Right lobe of liver (tissue), 4 donors: Measurements from ENCODE around the gene NUCKS1.

Experiments used
- POLR2A ChIP-seq: fragments of 450-650 bp; IDR thresholded peaks from one replicate; pipeline ENCODE4 v1.6.1; 2017; ENCODE audit warnings: antibody characterized with exemption, mild to moderate bottlenecking
- TF ChIP-seq, protein P1 (sequence below), 4 donors: fragments of 200-600 bp in 3 of 4; fragments of 450-650 bp in 1 of 4; IDR thresholded peaks; one replicate each; pipeline versions ENCODE4 v1.5.1 to v1.8.0; 2016 to 2022; ENCODE audit warnings: antibody characterized with exemption in 4 of 4, mild to moderate bottlenecking in 2 of 4
- donor health status: DM: no; HTN: no; CAD: no.
- donor health status: DM: no; HTN: no; CAD: no.
- donor health status: DM: no; HTN: yes; CAD: no.

DNA sequence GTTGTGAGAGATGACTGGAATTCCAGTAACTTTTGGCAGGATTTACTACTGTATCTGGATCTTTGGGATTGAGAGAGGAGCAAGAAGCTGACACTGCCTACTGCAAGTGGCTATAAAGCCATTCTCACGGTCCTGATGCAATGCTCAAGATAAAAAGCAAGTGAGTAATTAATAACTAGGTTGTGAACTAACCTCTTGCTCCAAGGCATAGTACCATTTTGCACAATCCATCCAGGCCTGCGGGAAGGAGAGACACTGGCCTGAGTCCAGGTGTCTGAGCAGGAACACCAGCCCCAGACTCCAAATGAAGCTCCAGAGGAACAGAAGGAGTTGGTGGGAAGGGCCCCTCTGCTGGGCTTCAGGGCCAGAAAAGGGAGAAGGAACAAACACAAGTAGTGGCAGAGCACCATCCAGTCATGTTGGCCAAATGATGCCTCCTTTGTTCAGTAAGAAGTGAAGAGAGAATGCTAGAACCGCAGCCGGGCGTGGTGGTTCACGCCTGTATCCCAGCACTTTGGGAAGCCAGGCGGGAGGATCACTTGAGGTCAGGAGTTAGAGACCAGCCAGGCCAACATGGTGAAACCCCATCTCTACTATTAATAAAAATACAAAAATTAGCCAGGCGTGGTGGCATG lies 59.7 kb downstream of the NUCKS1 start:
- TF ChIP-seq, protein P1, sequence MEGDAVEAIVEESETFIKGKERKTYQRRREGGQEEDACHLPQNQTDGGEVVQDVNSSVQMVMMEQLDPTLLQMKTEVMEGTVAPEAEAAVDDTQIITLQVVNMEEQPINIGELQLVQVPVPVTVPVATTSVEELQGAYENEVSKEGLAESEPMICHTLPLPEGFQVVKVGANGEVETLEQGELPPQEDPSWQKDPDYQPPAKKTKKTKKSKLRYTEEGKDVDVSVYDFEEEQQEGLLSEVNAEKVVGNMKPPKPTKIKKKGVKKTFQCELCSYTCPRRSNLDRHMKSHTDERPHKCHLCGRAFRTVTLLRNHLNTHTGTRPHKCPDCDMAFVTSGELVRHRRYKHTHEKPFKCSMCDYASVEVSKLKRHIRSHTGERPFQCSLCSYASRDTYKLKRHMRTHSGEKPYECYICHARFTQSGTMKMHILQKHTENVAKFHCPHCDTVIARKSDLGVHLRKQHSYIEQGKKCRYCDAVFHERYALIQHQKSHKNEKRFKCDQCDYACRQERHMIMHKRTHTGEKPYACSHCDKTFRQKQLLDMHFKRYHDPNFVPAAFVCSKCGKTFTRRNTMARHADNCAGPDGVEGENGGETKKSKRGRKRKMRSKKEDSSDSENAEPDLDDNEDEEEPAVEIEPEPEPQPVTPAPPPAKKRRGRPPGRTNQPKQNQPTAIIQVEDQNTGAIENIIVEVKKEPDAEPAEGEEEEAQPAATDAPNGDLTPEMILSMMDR (IDR thresholded peaks at IDR 0.05), result no peak
- no peak for TF ChIP-seq POLR2A
